HG03432 (cell line): ENCODE results near the gene ZNF628.
"Not testable (repeated sequence)": the region's sequence is repeated elsewhere in the genome, so short reads cannot be mapped to it uniquely, and the experiment has no call there.

Experiments used
- ATAC-seq: cut with Tn5 transposase; IDR thresholded peaks from one replicate; pipeline ENCODE4 v1.9.1; 2021; ENCODE audit warnings: mild to moderate bottlenecking, moderate library complexity; ENCODE audit not compliant: unreplicated experiment

The ZNF628 gene

DNA sequence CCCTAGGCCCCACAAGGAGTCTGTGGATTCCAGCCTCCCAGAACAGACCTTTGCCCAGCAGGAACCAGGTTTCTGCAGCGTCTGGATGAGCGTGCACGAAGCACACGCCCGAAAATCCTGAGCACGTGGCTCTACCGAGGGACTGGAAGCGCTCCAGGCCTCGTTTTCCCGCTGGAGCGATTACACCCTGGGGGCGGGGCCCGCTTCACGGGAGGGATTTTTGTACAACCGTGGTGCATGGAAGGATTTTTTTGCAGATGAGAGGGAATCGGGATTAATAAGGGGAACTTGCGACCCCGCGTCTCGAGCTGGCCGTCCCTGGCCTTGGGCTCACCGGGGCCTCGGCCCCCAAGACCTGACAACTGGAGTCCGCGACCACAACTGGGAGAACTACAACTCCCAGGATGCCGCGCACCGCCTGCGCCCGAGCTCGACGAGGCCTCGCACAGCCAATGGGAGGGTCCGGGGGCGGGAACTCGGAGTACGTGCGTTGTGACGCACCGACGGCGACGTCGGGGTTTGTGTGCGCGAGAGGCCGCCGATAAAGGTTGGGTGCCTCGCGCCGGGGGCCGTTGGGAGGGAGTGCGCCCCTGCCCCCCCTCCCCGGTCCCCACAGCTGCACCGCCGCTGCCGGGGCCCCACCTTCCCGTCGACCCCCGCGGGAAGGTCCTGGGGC lies at the start of gene ZNF628:
TSS of gene ZNF628 (plus strand) at position 518 of the 676 bp plus-strand sequence. CDS start 3,294 bp downstream, outside the sequence.
- ATAC-seq: peak; percentile 88

DNA sequence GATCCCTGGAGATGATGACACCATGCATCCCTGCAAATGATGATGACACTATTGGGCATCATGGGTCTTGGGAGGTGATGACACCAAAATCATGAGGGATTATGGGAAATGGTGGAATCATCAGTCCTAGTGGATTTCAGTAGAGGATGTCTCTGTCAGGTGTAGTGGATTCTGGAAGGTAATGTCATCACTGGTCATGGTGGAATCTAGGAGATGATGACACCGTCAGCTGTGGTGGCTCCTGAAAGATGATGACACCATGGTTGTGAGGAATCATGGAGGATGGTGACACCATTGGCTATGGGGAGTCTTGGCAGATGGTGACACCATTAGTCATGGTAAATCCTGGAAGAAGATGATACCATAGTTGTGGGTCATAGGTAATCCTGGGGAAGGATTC lies 45.2 kb upstream of the ZNF628 start:
- no peak for ATAC-seq

DNA sequence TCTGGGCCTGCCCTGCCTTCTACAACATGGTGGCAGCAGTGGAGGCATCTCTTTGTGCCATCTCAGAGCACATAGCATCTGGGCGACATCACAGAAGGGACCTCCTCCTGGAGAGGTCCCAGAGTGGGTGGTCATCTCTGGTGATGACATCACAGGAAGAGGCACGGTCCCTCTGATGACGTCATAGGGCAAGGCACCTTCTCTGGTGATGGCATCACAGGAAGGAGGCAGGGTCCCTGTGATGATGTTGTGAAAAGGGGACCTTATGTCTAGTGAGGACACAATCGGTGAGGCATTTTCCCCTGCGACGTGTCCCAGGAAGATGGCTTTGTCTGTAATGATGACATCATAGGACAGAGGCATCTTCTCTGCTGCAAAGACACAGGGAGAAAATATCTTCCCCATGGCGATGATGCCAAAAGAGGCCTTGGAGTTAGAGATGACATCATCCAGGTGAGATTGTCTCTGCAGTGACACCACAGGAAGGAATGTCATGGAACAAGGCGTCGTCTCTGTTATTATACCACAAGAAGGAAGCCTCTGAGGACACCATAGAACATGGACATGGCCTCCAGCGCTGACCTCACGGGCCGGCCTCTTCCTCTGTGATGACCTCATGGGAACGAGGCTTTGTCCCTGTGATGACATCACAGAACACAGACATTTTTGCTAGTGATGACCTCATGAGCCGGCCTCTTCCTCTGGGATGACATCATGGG lies 44.0 kb upstream of the ZNF628 start:
- ATAC-seq: no peak

DNA sequence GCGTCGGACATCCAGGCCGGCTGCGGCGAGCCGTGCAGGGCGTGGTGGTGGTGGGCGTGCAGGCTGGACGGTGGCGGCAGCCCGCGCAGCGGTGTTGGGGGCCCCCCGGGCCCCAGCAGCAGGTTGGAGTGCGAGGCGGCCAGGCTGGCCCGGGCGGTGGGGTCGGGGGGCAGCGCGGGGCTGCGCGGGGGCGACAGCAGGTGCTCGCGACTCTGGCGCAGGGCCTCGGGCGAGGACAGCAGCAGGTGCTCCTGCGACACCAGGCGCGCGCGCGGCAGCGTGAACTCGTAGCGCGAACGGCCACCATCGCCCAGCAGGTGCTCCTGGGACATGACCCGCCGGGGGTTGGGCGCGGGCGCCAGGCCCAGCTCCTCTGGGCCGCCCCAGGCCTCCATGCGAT lies 43.1 kb upstream of the ZNF628 start:
- ATAC-seq: no peak

DNA sequence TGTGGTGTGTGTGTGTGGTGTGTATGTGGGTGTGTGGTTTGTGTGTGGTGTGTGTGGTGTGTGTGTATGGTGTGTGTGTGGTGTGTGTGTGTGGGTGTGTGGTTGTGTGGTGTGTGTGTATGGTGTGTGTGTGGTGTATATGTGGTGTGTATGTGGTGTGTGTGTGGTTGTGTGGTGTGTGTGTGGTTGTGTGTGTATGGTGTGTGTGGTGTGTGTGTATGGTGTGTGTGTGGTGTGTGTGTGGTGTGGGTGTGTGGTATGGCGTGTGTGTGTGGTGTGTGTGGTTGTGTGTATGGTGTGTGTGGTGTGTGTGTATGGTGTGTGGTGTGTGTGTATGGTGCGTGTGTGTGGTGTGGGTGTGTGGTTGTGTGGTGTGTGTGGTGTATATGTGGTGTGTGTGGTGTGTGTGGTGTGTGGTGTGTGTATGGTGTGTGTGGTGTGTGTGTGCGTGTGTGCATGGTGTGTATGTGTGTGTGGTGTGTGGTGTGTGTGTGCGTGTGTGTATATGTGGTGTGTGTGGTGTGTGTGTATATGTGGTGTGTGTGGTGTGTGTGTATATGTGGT lies 42.0 kb upstream of the ZNF628 start:
- ATAC-seq: no peak

DNA sequence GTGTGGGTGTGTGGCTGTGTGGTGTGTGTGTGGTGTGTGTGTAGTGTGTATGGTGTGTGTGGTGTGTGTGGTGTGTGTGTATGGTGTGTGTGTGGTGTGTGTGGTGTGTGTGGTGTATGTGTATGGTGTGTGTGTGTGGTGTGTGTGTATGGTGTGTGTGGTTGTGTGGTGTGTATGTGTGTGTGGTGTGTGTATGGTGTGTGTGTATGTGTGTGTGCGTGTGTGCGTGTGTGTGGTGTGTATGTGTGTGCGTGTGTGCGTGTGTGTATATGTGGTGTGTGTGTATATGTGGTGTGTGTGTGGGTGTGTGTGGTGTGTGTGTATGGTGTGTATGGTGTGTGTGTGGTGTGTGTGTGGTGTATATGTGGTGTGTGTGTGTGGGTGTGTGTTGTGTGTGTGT lies 41.4 kb upstream of the ZNF628 start:
- no peak for ATAC-seq

DNA sequence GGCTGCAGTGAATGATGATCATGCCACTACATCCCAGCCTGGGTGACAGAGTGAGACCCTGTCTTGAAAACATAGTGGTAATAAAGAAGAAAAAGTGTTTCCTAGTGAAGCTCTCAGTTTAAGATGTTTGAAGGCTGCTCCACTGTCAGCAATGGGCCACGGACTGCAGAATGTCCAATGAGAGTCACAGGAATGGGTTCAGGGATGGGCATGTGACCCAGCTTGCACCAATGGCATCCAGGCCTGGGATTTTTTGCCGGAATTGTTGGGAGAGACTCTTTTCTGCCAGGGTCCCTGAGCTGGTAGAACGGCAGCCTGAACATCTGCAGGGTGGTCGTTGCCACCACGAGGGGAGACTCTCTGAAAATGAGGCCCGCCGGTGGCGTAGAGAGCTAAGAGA lies 39.6 kb upstream of the ZNF628 start:
- ATAC-seq: no peak

DNA sequence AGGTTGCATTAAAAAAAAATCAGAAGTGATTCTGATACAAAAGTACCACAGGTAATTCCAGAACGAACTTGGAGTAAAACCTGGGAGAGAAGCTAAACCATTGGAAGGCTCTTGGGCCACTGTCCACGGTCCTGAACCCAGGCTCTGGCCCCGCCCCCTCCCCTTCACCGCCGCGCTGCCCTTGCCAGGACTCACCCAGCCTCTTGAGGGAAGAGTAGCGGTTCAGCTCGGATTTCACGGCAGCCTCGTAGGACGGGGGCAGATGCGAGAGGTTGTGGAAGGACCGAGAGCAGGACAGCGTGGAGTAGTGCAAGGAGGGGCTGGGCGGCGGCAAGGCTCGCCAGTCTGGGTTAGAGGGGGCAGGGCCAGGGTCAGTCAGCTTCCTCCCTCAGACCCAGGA lies 39.0 kb upstream of the ZNF628 start:
- no peak for ATAC-seq

DNA sequence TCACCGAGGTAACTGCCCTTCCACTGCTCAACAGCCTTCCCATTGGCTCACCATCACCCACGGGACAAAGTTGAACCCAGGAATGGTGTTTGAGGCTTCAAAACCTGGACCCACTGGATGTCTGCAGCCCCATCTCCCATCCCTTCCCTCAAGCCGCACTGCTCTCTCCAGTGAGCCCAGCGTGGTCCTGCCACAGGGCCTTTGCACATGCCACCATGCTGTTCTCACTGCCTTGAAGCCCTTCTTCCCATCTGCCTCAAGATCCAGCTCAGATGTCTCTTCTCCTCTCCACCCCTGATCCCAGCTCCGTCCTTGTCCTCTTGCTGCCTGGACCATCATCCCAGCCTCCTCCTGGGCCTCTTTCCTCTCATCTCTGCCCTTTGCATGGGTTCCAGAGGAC lies 37.4 kb upstream of the ZNF628 start:
- no peak for ATAC-seq

DNA sequence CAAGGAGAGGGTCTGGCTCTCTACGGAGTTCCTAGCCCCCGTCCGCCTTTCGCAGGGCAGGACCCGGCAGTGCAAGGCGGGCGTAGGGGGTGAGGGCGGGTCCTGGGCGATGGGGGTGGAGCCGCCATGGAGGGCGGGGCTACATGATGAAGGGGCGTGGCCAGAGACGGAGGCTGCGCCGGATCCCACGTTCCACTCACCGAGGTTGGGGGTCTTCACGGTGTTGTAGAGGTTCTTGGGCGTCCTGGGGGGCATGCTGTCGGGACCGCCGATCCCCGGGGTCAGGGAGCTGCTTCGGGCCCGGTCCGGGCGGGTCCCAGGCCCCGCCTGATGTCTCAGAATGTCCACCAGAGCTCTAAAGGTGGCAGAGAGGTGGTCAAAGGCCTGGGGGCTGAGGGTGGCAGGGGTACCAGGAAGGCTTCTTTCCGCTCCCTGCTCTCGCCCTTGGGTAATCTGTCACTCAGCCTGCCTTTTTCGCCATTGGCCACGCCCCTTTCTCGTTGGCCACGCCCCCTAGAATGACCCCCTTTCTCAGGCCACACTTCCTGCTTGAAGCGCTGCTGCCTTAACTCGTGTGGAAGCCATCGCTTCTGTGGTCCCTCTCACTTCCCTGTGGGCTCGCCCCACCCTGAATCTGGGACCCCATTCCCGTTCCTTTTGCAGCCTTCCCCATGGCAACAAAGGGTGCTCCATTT lies 35.9 kb upstream of the ZNF628 start:
- no peak for ATAC-seq

DNA sequence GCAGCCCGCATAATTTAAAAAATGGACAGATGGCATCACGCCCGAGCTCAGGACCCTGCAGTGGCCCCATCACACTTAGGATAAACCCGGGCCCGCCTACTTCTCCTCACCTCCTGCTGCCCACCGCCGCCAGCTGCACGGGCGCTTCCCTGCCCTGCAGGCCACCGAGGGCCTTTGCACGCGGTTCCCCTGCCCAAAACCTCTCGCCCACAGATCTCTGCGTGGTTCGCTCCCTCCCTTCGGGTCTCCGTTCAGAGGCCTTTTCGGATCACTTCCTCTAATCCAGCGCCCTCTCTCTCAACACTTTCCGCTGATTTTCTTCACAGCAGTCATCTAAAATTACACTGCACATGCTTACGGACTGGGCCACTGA lies 35.1 kb upstream of the ZNF628 start:
- ATAC-seq: no peak

DNA sequence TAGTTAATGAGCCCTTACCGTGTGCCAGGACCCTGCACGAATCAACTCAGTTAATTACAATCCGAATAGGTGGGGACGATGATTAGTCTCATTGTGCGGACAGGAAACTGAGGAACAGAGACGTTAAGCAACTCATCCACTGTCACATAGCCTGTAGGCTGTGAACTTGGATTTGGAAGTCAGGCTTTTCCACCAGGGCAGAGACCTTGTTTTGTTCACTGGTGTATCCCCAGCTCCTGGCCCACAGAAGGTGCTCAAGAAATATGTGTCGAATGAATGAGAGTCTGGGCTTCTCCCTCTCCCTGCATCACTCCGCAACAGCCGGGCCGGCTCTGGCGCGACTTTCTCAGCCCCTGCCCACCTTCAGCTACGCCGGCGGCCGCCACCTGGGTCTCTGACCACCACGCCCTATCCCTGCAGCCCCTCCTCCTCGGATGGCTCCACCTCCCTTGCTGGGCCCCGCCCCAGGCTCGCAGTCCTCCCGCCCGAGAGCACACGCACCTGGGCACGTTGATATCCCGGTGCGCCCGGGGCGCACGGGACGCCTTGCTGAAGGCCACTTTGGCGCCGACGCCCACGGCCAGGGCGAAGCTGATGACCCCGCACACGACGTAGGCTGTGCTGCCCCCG lies 34.6 kb upstream of the ZNF628 start:
- no peak for ATAC-seq

DNA sequence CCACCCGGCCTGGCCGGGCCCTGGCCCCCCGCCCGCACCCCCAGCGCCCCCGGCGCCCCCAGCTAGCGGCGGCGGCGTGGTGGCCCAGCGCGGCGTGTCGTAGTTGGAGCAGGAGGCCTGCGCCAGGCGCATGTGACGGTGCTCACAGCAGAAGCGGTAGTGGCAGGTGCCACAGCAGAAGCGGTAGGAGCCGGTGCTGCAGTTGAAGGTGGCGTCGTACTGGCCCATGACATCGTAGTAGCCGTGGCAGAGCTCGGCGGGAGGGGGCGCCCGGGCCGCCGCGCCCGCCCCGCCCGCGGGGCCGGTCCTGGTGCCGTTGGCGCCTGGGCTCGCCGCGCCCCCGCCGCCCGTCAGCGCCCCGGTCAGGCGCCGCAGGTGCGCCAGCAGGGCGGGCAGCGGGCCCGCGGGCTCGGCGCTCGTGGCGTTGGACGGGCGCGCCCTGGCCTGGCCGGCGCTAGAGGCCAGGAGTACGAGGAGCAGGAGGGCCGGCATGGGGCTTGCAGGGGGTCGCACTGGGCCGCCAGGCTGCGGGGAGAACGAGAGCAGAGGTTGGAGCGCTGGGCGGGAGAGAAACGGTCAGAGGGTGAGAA lies 34.0 kb upstream of the ZNF628 start:
- no peak for ATAC-seq

DNA sequence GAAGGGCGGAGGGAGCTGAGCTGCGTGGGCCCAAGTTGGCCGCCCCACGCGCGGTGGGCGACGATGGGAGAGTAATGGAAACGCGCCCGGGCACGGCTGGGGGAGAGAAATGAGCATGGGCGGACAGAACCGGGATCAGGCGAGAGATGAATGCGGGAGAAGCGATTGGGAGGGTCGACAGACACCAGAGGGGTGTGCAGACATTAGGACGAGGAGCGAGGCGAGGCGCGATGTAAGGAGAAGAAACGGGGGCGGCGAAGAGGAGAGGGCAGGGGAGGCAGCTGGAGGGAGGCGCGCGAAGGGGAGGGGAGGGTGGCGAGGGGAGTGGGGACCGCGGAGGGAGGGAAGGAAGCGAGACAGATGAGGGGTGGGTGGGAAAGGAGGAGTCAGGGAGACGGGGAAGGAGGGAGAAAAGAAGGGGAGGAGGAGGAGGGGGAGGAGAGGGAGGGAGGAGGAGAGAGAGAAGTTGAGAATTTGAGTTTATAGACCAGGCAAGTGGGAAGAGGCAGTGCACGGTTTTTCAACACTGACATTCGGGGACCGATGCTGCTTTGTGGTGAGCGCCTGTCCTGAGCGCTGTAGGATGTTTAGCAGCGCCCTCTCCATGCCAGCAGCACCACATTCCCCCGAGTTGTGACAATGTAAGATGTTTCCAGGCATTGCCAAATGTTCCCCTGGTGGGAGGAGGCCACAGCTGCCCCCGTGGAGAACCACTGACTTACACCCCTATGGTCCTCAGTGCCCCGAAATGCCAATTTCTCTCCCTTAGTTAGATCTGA lies 33.2 kb upstream of the ZNF628 start, which contains the start of gene SHISA7:
TSS of gene SHISA7 (minus strand) at position 256 of the 779 bp plus-strand sequence. CDS start 437 bp downstream, outside the sequence.
- no peak for ATAC-seq

DNA sequence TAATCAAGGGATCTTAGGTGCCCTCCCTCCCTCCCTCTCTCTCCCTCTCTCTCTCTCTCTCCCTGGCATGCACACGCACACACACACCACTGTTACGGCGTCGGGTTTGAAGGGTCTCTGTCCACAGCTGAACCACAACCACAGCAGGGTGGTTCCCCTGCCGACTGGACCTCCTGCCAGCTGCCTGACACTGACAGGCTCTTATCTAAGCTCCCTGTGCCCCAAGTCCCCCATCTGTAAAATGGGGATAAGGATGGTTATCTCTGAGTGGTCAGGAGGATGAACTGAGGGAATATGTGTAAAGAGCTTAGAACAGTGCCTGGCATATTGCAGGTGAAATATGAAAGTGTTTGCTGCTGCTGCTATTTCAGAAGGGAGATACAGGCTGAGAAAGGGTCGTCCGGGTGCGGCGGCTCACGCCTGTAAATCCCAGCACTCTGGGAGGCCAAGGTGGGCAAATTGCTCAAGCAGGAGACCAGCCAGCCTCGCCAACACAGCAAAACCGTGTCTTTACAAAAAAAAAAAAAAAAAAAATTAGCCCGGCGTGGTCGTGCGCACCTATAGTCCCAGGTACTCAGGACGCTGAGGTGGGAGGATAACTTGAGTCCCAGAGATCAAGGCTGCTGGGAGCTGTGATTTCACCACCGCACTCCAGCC lies 32.5 kb upstream of the ZNF628 start:
- no peak for ATAC-seq

DNA sequence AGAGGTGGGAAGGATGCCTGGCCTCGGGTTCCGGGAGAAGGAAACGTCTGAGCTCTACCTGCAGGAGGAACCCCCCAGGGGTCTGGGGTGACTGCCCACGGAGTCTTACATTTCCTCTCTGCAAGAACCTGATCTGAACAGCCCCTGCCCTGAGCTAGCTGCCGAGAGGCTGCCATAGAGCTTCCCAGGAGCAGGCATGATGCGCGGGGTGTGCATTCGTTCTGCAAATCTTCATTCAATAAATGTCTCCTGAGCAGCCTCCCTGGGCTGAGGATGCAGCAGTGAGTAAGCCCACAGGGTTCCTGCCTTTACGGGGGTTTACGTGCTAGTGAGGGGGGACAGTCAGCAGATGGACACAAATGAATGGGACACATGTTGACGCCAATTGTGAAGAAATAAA lies 31.8 kb upstream of the ZNF628 start:
- no peak for ATAC-seq

DNA sequence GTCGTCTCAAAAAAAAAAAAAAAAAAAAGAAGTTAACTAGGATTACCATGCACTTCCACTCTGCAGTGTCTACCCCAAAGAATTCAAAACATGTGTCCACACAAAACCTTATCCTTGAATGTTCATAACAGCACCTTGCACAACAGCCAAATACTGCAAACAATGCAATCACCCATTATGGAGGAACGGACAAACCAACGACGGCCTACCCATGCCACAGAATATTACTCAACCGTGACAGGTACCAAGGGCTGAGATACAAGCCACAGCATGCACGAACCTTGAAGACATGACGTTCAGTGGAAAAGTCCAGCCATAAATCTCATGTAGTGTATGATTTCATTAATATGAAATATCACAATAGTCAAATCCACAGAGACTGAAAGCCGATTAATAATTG lies 30.4 kb upstream of the ZNF628 start:
- ATAC-seq: no peak

DNA sequence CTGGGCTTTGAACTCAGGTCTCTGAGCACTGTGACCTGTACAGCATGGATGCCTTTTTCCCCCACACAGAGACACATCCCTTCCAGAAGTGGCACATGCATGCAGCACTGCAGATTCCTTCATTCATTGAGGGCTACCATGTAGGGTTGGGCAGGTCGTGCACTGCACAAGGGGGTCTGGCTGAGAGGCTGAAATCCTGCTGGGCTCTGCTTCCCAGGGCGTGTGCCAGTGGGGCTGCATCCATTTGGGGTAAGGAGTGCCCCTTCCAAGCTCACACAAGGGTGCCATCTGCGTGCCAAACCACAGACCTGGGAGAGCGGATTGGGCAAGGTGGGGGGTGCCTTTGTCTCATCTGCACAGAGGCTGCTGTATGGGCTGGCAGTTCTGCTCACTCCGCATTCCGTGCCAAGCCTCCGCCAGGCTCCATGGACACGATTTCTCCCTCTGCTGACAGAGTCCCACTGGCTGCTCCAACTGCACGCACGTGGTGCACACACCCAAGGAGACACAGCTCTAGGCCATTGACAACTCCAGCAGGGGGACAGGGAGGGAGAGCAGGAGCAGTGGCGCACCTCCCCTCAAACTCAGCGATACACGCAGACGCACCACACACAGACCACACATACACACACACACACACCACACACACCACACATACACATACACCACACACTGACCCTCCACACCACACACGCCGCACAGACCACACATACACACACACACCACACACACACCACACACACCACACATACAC lies 28.8 kb upstream of the ZNF628 start:
- no peak for ATAC-seq

DNA sequence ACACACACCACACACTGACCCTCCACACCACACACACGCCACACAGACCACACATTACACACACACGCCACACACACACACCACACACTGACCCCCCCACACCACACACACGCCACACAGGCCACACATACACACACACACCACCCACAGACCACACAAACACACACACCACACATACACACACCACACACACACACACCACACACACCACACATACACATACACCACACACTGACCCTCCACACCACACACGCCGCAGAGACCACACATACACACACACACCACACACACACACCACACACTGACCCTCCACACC lies 28.3 kb upstream of the ZNF628 start:
- ATAC-seq: not testable (repeated sequence)
